ENCODE measurements around the gene MYDGF. TPM values are rescaled to one million over a fixed set of nuclear protein-coding genes. Genes with fewer than 3 reads are reported as not detected.
A peak's percentile ranks its signal among the peaks of the same experiment; 100 is the strongest.
"Not testable (repeated sequence)": the region's sequence is repeated elsewhere in the genome, so short reads cannot be mapped to it uniquely, and the experiment has no call there.

MYDGF gene
- total RNA-seq, 1 experiment from 2014 or later, result 258 TPM

- no peak for DNase-seq (ENCODE audit: low read depth)
Measured at GRCh38 chr19:4699826-4700692, 29.9 kb upstream of the MYDGF start.

- DNase-seq (ENCODE audit: low read depth), result peak; percentile 10
Measured at GRCh38 chr19:4697304-4697703, 27.2 kb upstream of the MYDGF start.

- DNase-seq (ENCODE audit: low read depth), result no peak
Measured at GRCh38 chr19:4695224-4695731, 25.1 kb upstream of the MYDGF start.

- DNase-seq (ENCODE audit: low read depth), result peak; percentile 99
Measured at GRCh38 chr19:4694211-4694987, 24.3 kb upstream of the MYDGF start.

GRCh38 chr19:4693471-4694121 lies 23.5 kb upstream of the MYDGF start:
- no peak for DNase-seq (ENCODE audit: low read depth)

- DNase-seq (ENCODE audit: low read depth), result no peak
Measured at GRCh38 chr19:4693078-4693350, 22.9 kb upstream of the MYDGF start.

- no peak for DNase-seq (ENCODE audit: low read depth)
Measured at GRCh38 chr19:4692251-4693077, 22.3 kb upstream of the MYDGF start.

GRCh38 chr19:4691373-4691772 lies 21.2 kb upstream of the MYDGF start:
- DNase-seq (ENCODE audit: low read depth), result no peak

- no peak for DNase-seq (ENCODE audit: low read depth)
Measured at GRCh38 chr19:4690361-4690760, 20.2 kb upstream of the MYDGF start.

- no peak for DNase-seq (ENCODE audit: low read depth)
Measured at GRCh38 chr19:4689403-4689802, 19.3 kb upstream of the MYDGF start.

- no peak for DNase-seq (ENCODE audit: low read depth)
Measured at GRCh38 chr19:4688587-4688986, 18.4 kb upstream of the MYDGF start.

GRCh38 chr19:4687396-4687795 lies 17.3 kb upstream of the MYDGF start:
- no peak for DNase-seq (ENCODE audit: low read depth)

GRCh38 chr19:4686700-4687099 lies 16.6 kb upstream of the MYDGF start:
- no peak for DNase-seq (ENCODE audit: low read depth)

GRCh38 chr19:4684312-4685095 lies 14.4 kb upstream of the MYDGF start:
- no peak for DNase-seq (ENCODE audit: low read depth)

GRCh38 chr19:4682417-4683200 lies 12.5 kb upstream of the MYDGF start:
- no peak for DNase-seq (ENCODE audit: low read depth)

- DNase-seq (ENCODE audit: low read depth), result not testable (repeated sequence)
Measured at GRCh38 chr19:4680021-4680420, 9.9 kb upstream of the MYDGF start.

GRCh38 chr19:4678881-4679790 lies 9.0 kb upstream of the MYDGF start:
- no peak for DNase-seq (ENCODE audit: low read depth)

GRCh38 chr19:4676955-4677731 lies 7.0 kb upstream of the MYDGF start:
- DNase-seq (ENCODE audit: low read depth), result no peak
